ENCODE data around the gene PRKG1. TPM values are rescaled to one million over a fixed set of nuclear protein-coding genes. Genes with fewer than 3 reads are reported as not detected.
A peak's percentile ranks its signal among the peaks of the same experiment; 100 is the strongest.

The PRKG1 gene
- total and polyA plus RNA-seq, 7 donors: 4.5 to 49.0 (median 31.7) TPM

GRCh38 chr10:52300599-52301277, 1226.5 kb downstream of the PRKG1 start:
- no peaks in the 10 kb centered on the region for H3K9me3 ChIP-seq
- no peaks in the 10 kb centered on the region for H3K27me3 ChIP-seq (ENCODE audit: insufficient read depth in 3 of 3, low read length in 2 of 3)
- H3K4me3 ChIP-seq: no peak overlapping the region
- DNase-seq (no peak), ATAC-seq (peak in 1 of 4 donors; percentile 34)
- WGBS, 3 donors: 50 to 62% (median 55%) methylated on average over 4 of the region's 4 CpGs
- H3K36me3 ChIP-seq (ENCODE audit: insufficient read depth in 1 of 2, low read depth in 1 of 2): no peaks in the 10 kb centered on the region
- H3K27ac ChIP-seq: no peak overlapping the region
- intact Hi-C loops (cut with DNase I): no loop called here
- H3K4me1 ChIP-seq: peaks cover 9% of the 10 kb centered on the region
- TF ChIP-seq, protein P1, sequence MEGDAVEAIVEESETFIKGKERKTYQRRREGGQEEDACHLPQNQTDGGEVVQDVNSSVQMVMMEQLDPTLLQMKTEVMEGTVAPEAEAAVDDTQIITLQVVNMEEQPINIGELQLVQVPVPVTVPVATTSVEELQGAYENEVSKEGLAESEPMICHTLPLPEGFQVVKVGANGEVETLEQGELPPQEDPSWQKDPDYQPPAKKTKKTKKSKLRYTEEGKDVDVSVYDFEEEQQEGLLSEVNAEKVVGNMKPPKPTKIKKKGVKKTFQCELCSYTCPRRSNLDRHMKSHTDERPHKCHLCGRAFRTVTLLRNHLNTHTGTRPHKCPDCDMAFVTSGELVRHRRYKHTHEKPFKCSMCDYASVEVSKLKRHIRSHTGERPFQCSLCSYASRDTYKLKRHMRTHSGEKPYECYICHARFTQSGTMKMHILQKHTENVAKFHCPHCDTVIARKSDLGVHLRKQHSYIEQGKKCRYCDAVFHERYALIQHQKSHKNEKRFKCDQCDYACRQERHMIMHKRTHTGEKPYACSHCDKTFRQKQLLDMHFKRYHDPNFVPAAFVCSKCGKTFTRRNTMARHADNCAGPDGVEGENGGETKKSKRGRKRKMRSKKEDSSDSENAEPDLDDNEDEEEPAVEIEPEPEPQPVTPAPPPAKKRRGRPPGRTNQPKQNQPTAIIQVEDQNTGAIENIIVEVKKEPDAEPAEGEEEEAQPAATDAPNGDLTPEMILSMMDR (IDR thresholded peaks at IDR 0.05): no peak

- TF ChIP-seq, protein P1 (IDR thresholded peaks at IDR 0.05): peak; percentile 76
- ATAC-seq (peak; percentile 80 to 97 (median 88)), DNase-seq (peak; percentile 40 to 71)
- Histone ChIP-seq H3K9me3 (no peaks in the 10 kb centered on the region), H3K36me3 (ENCODE audit: insufficient read depth in 1 of 2, low read depth in 1 of 2) (no peaks in the 10 kb centered on the region), H3K27me3 (ENCODE audit: insufficient read depth in 3 of 3, low read length in 2 of 3) (no peaks in the 10 kb centered on the region), H3K4me1 (peaks cover 4% of the 10 kb centered on the region), H3K27ac (no peak overlapping the region), H3K4me3 (peak overlapping the region; percentile 67)
- WGBS, 3 donors: 3 to 5% (median 4%) methylated on average over 40 of the region's 40 CpGs
- intact Hi-C loops (cut with DNase I): loop anchor here (1.0 to 5.0 kb wide), 2 partner anchors 179 to 181 kb away; no protein-coding TSS in a partner anchor
Observed at GRCh38 chr10:52308251-52309031, 1234.2 kb downstream of the PRKG1 start.

- TF ChIP-seq, protein P1 (IDR thresholded peaks at IDR 0.05): no peak
- peaks cover 1% of the 10 kb centered on the region for H3K4me1 ChIP-seq
- WGBS, 3 donors: 16 to 21% (median 18%) methylated on average over 3 of the region's 3 CpGs
- ATAC-seq (no peak), DNase-seq (no peak)
- intact Hi-C loops (cut with DNase I): no loop called here
- peak overlapping the region; percentile 74 for H3K4me3 ChIP-seq
- H3K27ac ChIP-seq: no peak overlapping the region
- no peaks in the 10 kb centered on the region for H3K9me3 ChIP-seq
- H3K27me3 ChIP-seq (ENCODE audit: insufficient read depth in 3 of 3, low read length in 2 of 3): no peaks in the 10 kb centered on the region
- no peaks in the 10 kb centered on the region for H3K36me3 ChIP-seq (ENCODE audit: insufficient read depth in 1 of 2, low read depth in 1 of 2)
Observed at GRCh38 chr10:52312942-52313255, 1238.6 kb downstream of the PRKG1 start.

DNA sequence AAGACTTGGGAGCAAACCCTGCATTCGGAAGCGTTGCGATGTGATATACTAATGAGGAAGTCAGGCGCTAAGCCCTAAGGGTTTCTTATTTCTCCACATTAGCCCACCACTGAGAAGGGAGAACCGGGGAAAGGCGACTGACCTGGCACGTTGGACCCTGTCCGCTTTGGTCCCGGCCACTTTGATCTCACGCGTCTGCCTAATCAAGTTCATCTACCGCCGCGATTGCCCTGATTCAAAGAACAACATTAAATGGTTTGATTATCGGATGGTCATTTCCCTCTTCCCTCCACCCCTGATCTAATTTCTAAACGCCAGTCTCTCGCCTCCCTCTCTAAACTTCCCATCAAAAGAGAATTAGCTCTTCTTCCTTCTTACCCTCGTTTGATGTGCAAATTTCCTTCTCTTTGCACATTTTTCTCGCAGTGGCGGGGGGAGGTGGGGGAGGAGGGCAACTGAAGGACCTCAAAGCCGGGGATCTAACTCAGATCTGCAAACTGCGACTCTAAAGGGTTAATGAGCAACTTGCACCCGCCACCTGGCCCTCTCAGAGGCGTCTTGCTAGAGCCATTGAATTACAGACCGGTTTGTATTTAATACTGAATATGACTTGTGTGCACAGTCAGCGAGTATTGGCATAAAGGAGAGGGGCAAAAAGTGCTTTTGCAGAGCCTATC, 1239.1 kb downstream of the PRKG1 start:
- H3K36me3 ChIP-seq (ENCODE audit: insufficient read depth in 1 of 2, low read depth in 1 of 2): no peaks in the 10 kb centered on the region
- no peaks in the 10 kb centered on the region for H3K9me3 ChIP-seq
- intact Hi-C loops (cut with DNase I): no loop called here
- peak overlapping the region; percentile 74 for H3K4me3 ChIP-seq
- no peaks in the 10 kb centered on the region for H3K4me1 ChIP-seq
- peak in 3 of 4 donors; percentile 22 to 48 (median 32) for ATAC-seq
- no peak overlapping the region for H3K27ac ChIP-seq
- peak in 1 of 2 donors; percentile 28 for DNase-seq
- WGBS, 3 donors: 2 to 3% (median 2%) methylated on average over 26 of the region's 26 CpGs
- H3K27me3 ChIP-seq (ENCODE audit: insufficient read depth in 3 of 3, low read length in 2 of 3): no peaks in the 10 kb centered on the region
- TF ChIP-seq, protein P1 (IDR thresholded peaks at IDR 0.05): no peak
